RWPE2 (cell line): Measurements from ENCODE around the gene SAYSD1.

Experiments used
- ATAC-seq: fragments of 200-7000 bp; cut with Tn5 transposase; 3 replicates; pipeline ENCODE4 v1.9.1; 2021; ENCODE audit warnings: low read depth
- DNase-seq: peaks from one replicate; pipeline ENCODE4 v3.0.0-alpha.2; 2020; ENCODE audit warnings: low spot score
- H3K27ac ChIP-seq: fragments of 450-650 bp; 2 replicates; pipeline ENCODE4 v1.5.1; 2017; ENCODE audit warnings: mild to moderate bottlenecking; ENCODE audit not compliant: poor library complexity, severe bottlenecking
- H3K27me3 ChIP-seq: fragments of 250-450 bp; sonication (Bioruptor Pico); 2 replicates; pipeline ENCODE4 v1.5.1; 2021; ENCODE audit warnings: mild to moderate bottlenecking, moderate library complexity; ENCODE audit not compliant: insufficient read depth, poor library complexity, severe bottlenecking
- H3K36me3 ChIP-seq: fragments of 250-450 bp; sonication (Bioruptor Pico); 2 replicates; pipeline ENCODE4 v1.5.1; 2020; ENCODE audit warnings: low read depth, mild to moderate bottlenecking, moderate library complexity
- H3K4me1 ChIP-seq: fragments of 250-450 bp; sonication (Bioruptor Pico); 2 replicates; pipeline ENCODE4 v1.5.1; 2021; ENCODE audit warnings: mild to moderate bottlenecking, moderate library complexity; ENCODE audit not compliant: insufficient read depth, poor library complexity, severe bottlenecking
- H3K4me3 ChIP-seq: fragments of 250-450 bp; sonication (Bioruptor Pico); 2 replicates; pipeline ENCODE4 v1.5.1; 2021; ENCODE audit warnings: mild to moderate bottlenecking, moderate library complexity; ENCODE audit not compliant: severe bottlenecking
- H3K9me3 ChIP-seq: fragments of 250-450 bp; sonication (Bioruptor Pico); 2 replicates; pipeline ENCODE4 v1.5.1; 2021; ENCODE audit warnings: mild to moderate bottlenecking, moderate library complexity; ENCODE audit not compliant: severe bottlenecking
- TF ChIP-seq, protein P1 (sequence below): fragments of 450-650 bp; IDR thresholded peaks from one replicate; pipeline ENCODE4 v1.5.1; 2017; ENCODE audit warnings: mild to moderate bottlenecking, moderate library complexity; ENCODE audit not compliant: poor library complexity, severe bottlenecking

Gene SAYSD1

DNA sequence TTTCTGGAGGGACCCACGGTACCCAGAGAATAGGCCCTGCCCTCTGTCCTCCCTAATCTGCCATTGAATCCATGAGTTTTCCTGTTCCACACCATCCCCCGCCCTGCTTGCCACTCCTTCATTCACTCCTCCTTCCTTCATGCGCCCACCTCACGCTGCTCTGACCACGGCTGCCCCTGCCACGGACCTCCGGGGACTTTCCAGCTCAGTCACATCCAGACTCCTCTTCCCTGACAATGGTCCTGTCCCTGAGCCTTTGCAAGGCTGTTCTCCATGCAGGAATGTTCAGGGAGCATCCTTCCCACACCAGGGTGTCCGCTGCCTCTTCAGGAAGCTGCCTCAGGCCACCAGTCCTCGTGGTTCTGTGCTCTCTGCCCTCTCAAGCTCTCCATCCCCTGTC lies 40.5 kb downstream of the SAYSD1 start:
- no peak for DNase-seq
- no peaks in the 10 kb centered on the region for H3K36me3 ChIP-seq
- H3K27me3 ChIP-seq = no peaks in the 10 kb centered on the region
- no peak overlapping the region for H3K27ac ChIP-seq
- no peak for ATAC-seq
- no peaks in the 10 kb centered on the region for H3K4me1 ChIP-seq
- H3K9me3 ChIP-seq = no peaks in the 10 kb centered on the region
- H3K4me3 ChIP-seq = no peak overlapping the region
- TF ChIP-seq, protein P1, sequence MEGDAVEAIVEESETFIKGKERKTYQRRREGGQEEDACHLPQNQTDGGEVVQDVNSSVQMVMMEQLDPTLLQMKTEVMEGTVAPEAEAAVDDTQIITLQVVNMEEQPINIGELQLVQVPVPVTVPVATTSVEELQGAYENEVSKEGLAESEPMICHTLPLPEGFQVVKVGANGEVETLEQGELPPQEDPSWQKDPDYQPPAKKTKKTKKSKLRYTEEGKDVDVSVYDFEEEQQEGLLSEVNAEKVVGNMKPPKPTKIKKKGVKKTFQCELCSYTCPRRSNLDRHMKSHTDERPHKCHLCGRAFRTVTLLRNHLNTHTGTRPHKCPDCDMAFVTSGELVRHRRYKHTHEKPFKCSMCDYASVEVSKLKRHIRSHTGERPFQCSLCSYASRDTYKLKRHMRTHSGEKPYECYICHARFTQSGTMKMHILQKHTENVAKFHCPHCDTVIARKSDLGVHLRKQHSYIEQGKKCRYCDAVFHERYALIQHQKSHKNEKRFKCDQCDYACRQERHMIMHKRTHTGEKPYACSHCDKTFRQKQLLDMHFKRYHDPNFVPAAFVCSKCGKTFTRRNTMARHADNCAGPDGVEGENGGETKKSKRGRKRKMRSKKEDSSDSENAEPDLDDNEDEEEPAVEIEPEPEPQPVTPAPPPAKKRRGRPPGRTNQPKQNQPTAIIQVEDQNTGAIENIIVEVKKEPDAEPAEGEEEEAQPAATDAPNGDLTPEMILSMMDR = no peak

DNA sequence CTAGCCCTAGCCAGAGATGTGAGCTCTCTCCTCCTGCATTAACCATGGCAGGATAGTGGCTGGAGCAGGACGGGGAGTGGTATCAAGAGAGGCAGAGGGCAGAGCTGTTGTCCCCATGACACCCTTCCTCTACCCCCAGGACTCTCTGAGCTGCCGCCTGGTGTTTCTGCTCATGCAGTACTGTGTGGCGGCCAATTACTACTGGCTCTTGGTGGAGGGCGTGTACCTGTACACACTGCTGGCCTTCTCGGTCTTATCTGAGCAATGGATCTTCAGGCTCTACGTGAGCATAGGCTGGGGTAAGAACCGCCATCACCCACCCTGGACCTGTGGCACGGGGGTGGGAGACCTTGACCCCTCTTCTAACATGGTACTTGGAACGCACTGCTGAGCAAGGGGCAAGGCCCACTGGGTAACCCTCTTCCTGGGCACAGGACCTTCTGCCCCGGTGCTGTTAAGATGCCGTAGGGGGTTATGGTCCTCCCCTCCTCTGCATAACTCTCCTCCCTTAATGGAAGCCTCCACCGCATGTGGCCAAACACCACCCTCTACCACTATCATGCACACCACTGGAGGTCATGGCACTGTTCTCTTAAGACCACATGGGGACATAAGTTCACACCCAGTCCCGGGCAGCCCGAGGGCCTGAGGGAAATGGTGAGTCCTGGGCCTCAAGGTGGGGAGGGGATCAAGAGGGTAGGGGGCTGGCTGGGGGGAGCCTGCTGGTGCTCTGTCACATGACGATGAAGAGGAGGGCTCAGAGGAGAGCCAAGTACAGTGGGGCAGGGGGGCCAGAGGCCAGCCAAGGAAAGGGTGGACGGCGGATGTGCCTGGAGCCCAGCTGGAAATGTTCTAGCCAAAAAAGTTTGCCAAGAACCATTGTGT lies 41.3 kb downstream of the SAYSD1 start:
- Histone ChIP-seq H3K9me3 (no peaks in the 10 kb centered on the region), H3K4me1 (no peaks in the 10 kb centered on the region), H3K27ac (no peak overlapping the region), H3K4me3 (no peak overlapping the region), H3K27me3 (no peaks in the 10 kb centered on the region), H3K36me3 (no peaks in the 10 kb centered on the region)
- TF ChIP-seq, protein P1 = no peak
- no peak for ATAC-seq
- DNase-seq = no peak

DNA sequence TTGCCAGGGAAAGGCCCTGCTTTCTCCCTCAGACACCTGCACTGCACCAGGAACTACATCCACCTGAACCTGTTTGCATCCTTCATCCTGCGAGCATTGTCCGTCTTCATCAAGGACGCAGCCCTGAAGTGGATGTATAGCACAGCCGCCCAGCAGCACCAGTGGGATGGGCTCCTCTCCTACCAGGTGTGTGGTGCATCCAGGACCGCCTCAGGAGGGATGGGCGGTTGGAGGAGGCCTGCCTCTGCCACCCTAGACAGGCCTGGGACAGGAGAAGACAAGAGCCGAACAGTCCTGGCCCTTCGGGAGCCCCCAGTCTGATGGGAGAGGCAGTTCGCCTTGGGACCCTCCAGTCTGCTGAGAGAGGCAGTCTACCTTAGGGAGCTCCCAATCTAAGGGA lies 42.2 kb downstream of the SAYSD1 start:
- Histone ChIP-seq H3K36me3 (no peaks in the 10 kb centered on the region), H3K27me3 (no peaks in the 10 kb centered on the region), H3K27ac (no peak overlapping the region), H3K4me3 (no peak overlapping the region), H3K4me1 (no peaks in the 10 kb centered on the region), H3K9me3 (no peaks in the 10 kb centered on the region)
- DNase-seq (no peak), ATAC-seq (no peak)
- TF ChIP-seq, protein P1 = no peak

- H3K27ac ChIP-seq = no peak overlapping the region
Observed at GRCh38 chr6:39068391-39068790, 46.6 kb downstream of the SAYSD1 start.

More at GRCh38 chr6:39068391-39068790, 46.6 kb downstream of the SAYSD1 start:
- ATAC-seq (no peak), DNase-seq (no peak)
- Histone ChIP-seq H3K4me1 (no peaks in the 10 kb centered on the region), H3K9me3 (no peaks in the 10 kb centered on the region), H3K36me3 (no peaks in the 10 kb centered on the region), H3K27me3 (no peaks in the 10 kb centered on the region), H3K4me3 (no peak overlapping the region)
- TF ChIP-seq, protein P1 = no peak
